K562 (cell line): ENCODE measurements around the gene HEG1. TPM values are rescaled to one million over a fixed set of nuclear protein-coding genes. Genes with fewer than 3 reads are reported as not detected.

ENCODE experiments used
- ATAC-seq: fragments of 200-7000 bp; cut with Tn5 transposase; 3 replicates; pipeline ENCODE4 v1.9.1; 2020; ENCODE audit warnings: moderate library complexity
- BruUV-seq: library from RNA; stranded (reverse); fragments of 400-500 nt; replicated peaks from 2 replicates; lab custom pipeline; 2021; lab: Mats Ljungman, UMichigan
- CTCF ChIA-PET: fragments of 300-600 bp; formaldehyde crosslinking; extraction: SDS; loops from one replicate; lab custom pipeline; 2021; ENCODE audit warnings: low intra/inter-chr PET ratio; lab: Yijun Ruan, JAX
- POLR2A ChIA-PET: fragments of 300-600, 350-650 bp; sonication (Branson Sonifier 250); formaldehyde crosslinking; extraction: SDS; loops from one replicate; lab custom pipeline; 2021; ENCODE audit warnings: antibody characterized with exemption, inconsistent platforms; lab: Yijun Ruan, JAX
- DNase-seq, 4 experiments: peaks; one replicate each; pipeline versions ENCODE4 v3.0.0 to v3.0.0-alpha.2; 2011 to 2018; ENCODE audit warnings: low spot score in 3 of 4, mixed read lengths in 3 of 4; ENCODE audit errors: extremely low read depth in 1 of 4
- FAIRE-seq: peaks from 2 replicates; lab custom pipeline; 2011; peaks lifted over from hg19 to GRCh38; lab: Jason Lieb, UNC
- H2AFZ ChIP-seq: 2 replicates; pipeline ENCODE4 v1.6.0; 2011; ENCODE audit warnings: low read depth, low read length, control low read depth, inconsistent platforms
- H3K27ac ChIP-seq: fragments of 200-600 bp; 3 replicates; pipeline ENCODE4 v1.8.0; 2011; ENCODE audit warnings: low read depth, mild to moderate bottlenecking, control low read depth, inconsistent platforms, low read length, moderate library complexity, mixed read lengths; ENCODE audit errors: extremely low read depth
- H3K27me3 ChIP-seq, 2 experiments: fragments of 300-600 bp in 1 of 2; 2 replicates in 1 of 2; 3 replicates in 1 of 2; pipeline versions ENCODE4 v1.6.0 to v1.8.0; 2011; ENCODE audit warnings: inconsistent platforms in 2 of 2, low read length in 2 of 2, mild to moderate bottlenecking in 1 of 2, mixed read lengths in 1 of 2, moderate library complexity in 1 of 2; ENCODE audit not compliant: control insufficient read depth in 2 of 2, insufficient read depth in 2 of 2
- H3K36me3 ChIP-seq: fragments of 300-600 bp; 3 replicates; pipeline ENCODE4 v1.8.0; 2011; ENCODE audit warnings: mild to moderate bottlenecking, low read length, inconsistent platforms; ENCODE audit not compliant: control insufficient read depth, insufficient read depth
- H3K4me1 ChIP-seq, 2 experiments: fragments of 200-600 bp in 1 of 2; replicated peaks in 1 of 2; 2 replicates in 1 of 2; 3 replicates in 1 of 2; pipeline versions ENCODE4 v1.5.1 to v1.8.0; 2011; ENCODE audit warnings: inconsistent platforms in 2 of 2, low read length in 2 of 2, mild to moderate bottlenecking in 1 of 2, mixed read lengths in 1 of 2, moderate library complexity in 1 of 2; ENCODE audit not compliant: control insufficient read depth in 2 of 2, insufficient read depth in 2 of 2
- H3K4me2 ChIP-seq: 2 replicates; pipeline ENCODE4 v1.6.1; 2011; ENCODE audit warnings: low read length, control low read depth, inconsistent platforms, mixed read lengths; ENCODE audit not compliant: insufficient read depth
- H3K4me3 ChIP-seq: fragments of 200-600 bp; sonication (generic), shearing (Covaris generic); 2 replicates; pipeline ENCODE4 v1.5.1; 2016; ENCODE audit warnings: control low read depth, inconsistent platforms
- H3K79me2 ChIP-seq: fragments of 200-600 bp; 3 replicates; pipeline ENCODE4 v1.8.0; 2011; ENCODE audit warnings: low read length, inconsistent platforms; ENCODE audit not compliant: control insufficient read depth, insufficient read depth
- H3K9ac ChIP-seq, 2 experiments: 2 replicates each; pipeline versions ENCODE4 v1.6.0 to v1.6.1; 2011; ENCODE audit warnings: low read depth in 2 of 2, low read length in 2 of 2, control low read depth in 1 of 2, inconsistent platforms in 1 of 2, mild to moderate bottlenecking in 1 of 2, mixed read lengths in 1 of 2; ENCODE audit not compliant: insufficient read depth in 1 of 2
- H3K9me1 ChIP-seq: one replicate; pipeline ENCODE4 v1.6.0; 2011; ENCODE audit warnings: inconsistent platforms, mild to moderate bottlenecking, low read length, moderate library complexity; ENCODE audit not compliant: control insufficient read depth, insufficient read depth
- H3K9me3 ChIP-seq: replicated peaks from 2 replicates; pipeline ENCODE4 v1.5.1; 2011; ENCODE audit warnings: low read depth, low read length, inconsistent platforms; ENCODE audit not compliant: control insufficient read depth, insufficient read depth
- H4K20me1 ChIP-seq: replicated peaks from 2 replicates; pipeline ENCODE4 v1.6.1; 2011; ENCODE audit warnings: low read length, inconsistent platforms, mixed read lengths; ENCODE audit not compliant: control insufficient read depth, insufficient read depth
- E2F5 ChIP-seq: sonication (generic); formaldehyde crosslinking; IDR thresholded peaks from 2 replicates; pipeline ENCODE4 v1.8.0; 2022; ENCODE audit warnings: mild to moderate bottlenecking, missing genetic modification reagents
- ELF4 ChIP-seq: fragments of 450-650 bp; formaldehyde crosslinking; IDR thresholded peaks from 2 replicates; pipeline ENCODE4 v1.4.0; 2022; ENCODE audit warnings: missing genetic modification characterization
- FOS ChIP-seq: IDR thresholded peaks from 3 replicates; pipeline ENCODE4 v1.6.1; 2011; ENCODE audit not compliant: insufficient read length; ENCODE audit errors: extremely low read depth
- HIVEP1 ChIP-seq: fragments of 250-450 bp; sonication (Bioruptor Pico); IDR thresholded peaks from 2 replicates; pipeline ENCODE4 v1.4.0; 2020; ENCODE audit warnings: mild to moderate bottlenecking
- ID3 ChIP-seq, 2 experiments: fragments of 250-450 bp in 1 of 2; fragments of 450-650 bp in 1 of 2; sonication (Bioruptor Pico) in 1 of 2; IDR thresholded peaks; 2 replicates each; pipeline versions ENCODE4 v1.6.1 to v1.8.0; 2016 to 2021; ENCODE audit warnings: mild to moderate bottlenecking in 2 of 2, moderate library complexity in 2 of 2, missing compliant biosample characterization in 1 of 2, missing genetic modification characterization in 1 of 2
- KAT7 ChIP-seq: sonication (generic); formaldehyde crosslinking; IDR thresholded peaks from 2 replicates; pipeline ENCODE4 v1.8.0; 2022; ENCODE audit warnings: missing genetic modification reagents, mild to moderate bottlenecking, borderline replicate concordance
- MAZ ChIP-seq, 2 experiments: fragments of 450-650 bp in 1 of 2; sonication (generic) in 1 of 2; formaldehyde crosslinking; IDR thresholded peaks in 1 of 2; conservative IDR thresholded peaks in 1 of 2; 2 replicates each; pipeline versions ENCODE4 v1.4.0 to v1.5.0; 2020; ENCODE audit warnings: mild to moderate bottlenecking in 1 of 2, missing genetic modification reagents in 1 of 2
- NBN ChIP-seq: fragments of 450-650 bp; IDR thresholded peaks from 2 replicates; pipeline ENCODE4 v1.6.1; 2016; ENCODE audit warnings: low read depth, mild to moderate bottlenecking
- NUFIP1 ChIP-seq: fragments of 450-650 bp; IDR thresholded peaks from 2 replicates; pipeline ENCODE4 v1.6.1; 2018; ENCODE audit not compliant: partially characterized antibody
- RCOR1 ChIP-seq, 2 experiments: IDR thresholded peaks; 2 replicates each; pipeline ENCODE4 v1.6.1; 2012; ENCODE audit warnings: low read depth in 2 of 2, low read length in 2 of 2, borderline replicate concordance in 1 of 2, improper control_type of control experiment in 1 of 2
- SP1 ChIP-seq: sonication (generic); formaldehyde crosslinking; IDR thresholded peaks from 2 replicates; pipeline ENCODE4 v1.8.1; 2022; ENCODE audit warnings: mild to moderate bottlenecking, missing genetic modification reagents
- SRF ChIP-seq, 2 experiments: fragments of 250-450, 450-650 bp in 1 of 2; sonication (Bioruptor Pico) in 1 of 2; sonication (generic) in 1 of 2; formaldehyde crosslinking; IDR thresholded peaks; 2 replicates each; pipeline versions ENCODE4 v1.5.0 to v1.5.1; 2020 to 2022; ENCODE audit warnings: mild to moderate bottlenecking in 1 of 2, missing genetic modification reagents in 1 of 2
- TAF9B ChIP-seq: fragments of 450-650 bp; IDR thresholded peaks from 2 replicates; pipeline ENCODE4 v1.6.1; 2018; ENCODE audit warnings: mild to moderate bottlenecking; ENCODE audit not compliant: partially characterized antibody
- ZBTB12 ChIP-seq: fragments of 250-450 bp; sonication (Bioruptor Pico); IDR thresholded peaks from 2 replicates; pipeline ENCODE4 v1.4.0; 2020
- ZNF584 ChIP-seq: fragments of 200-800 bp; sonication (Bioruptor generic); IDR thresholded peaks from 2 replicates; pipeline ENCODE4 v1.6.1; 2016; ENCODE audit warnings: low read depth, mild to moderate bottlenecking, missing genetic modification characterization, missing compliant biosample characterization
- ZNF696 ChIP-seq: fragments of 250-450 bp; sonication (Bioruptor Pico); conservative IDR thresholded peaks from 2 replicates; pipeline ENCODE4 v1.4.0; 2020; ENCODE audit warnings: mild to moderate bottlenecking, moderate library complexity
- ZZZ3 ChIP-seq: fragments of 450-650 bp; IDR thresholded peaks from 2 replicates; pipeline ENCODE4 v1.6.1; 2016; ENCODE audit warnings: antibody characterized with exemption, mild to moderate bottlenecking, moderate library complexity
- WGBS: fragments of 100-300 bp; shearing (Covaris generic); methylation state at CpG from one replicate; pipeline ENCODE4 v1.1.6; 2016; ENCODE audit warnings: low coverage, mixed read lengths; ENCODE audit not compliant: insufficient coverage; ENCODE audit errors: missing lambda C conversion rate; 5-methylcytosine and 5-hydroxymethylcytosine counted together
- in situ Hi-C: fragments of 300-500 bp; cut with MboI; formaldehyde crosslinking; loops from 4 replicates; pipeline ENCODE4 v1.15.0; 2018; ENCODE audit warnings: inconsistent platforms, mixed read lengths
- intact Hi-C: fragments of 100-400 bp; cut with micrococcal nuclease; formaldehyde crosslinking; loops from 2 replicates; pipeline ENCODE4 v1.14.2; 2022
- polyA plus RNA-seq, 8 experiments: library from polyadenylated mRNA; depleted of rRNA in 4 of 8; stranded (reverse) in 5 of 8; unstranded in 3 of 8; fragments of >200 nt; fragmentation: Nextera tagmentation in 2 of 8; fragmentation: Illumina TruSeq in 1 of 8; extraction: Ambion mirVana in 2 of 8; extraction: Trizol in 1 of 8; gene quantifications; 2 replicates each; pipeline versions ENCODE4 v1.2.1 to v1.2.3, GENCODE V29; 2011 to 2014; ENCODE audit warnings: inconsistent platforms in 1 of 8, missing spikeins in 1 of 8
- total RNA-seq, 7 experiments: library from RNA; depleted of rRNA in 6 of 7; stranded (reverse); fragments of >200 nt in 6 of 7; fragmentation: Illumina TruSeq in 2 of 7; extraction: Trizol in 2 of 7; gene quantifications; 2 replicates each; pipeline versions ENCODE4 v1.2.1 to v1.2.3, GENCODE V29; 2011 to 2021; ENCODE audit warnings: low replicate concordance in 1 of 7
- TF ChIP-seq, protein P1 (sequence below): sonication (generic); formaldehyde crosslinking; IDR thresholded peaks from 2 replicates; pipeline ENCODE4 v1.9.0; 2022; ENCODE audit warnings: mild to moderate bottlenecking, missing genetic modification reagents

The HEG1 gene
- total and polyA plus RNA-seq, 9 of the 15 experiments (the other 6 are each of a cell fraction or from before 2014, with no cell fraction given) = 0.24 TPM; not detected in 8

GRCh38 chr3:125073390-125073905 lies 17.7 kb upstream of the HEG1 start:
- H3K27ac ChIP-seq = no peak overlapping the region
- no peaks in the 10 kb centered on the region for H3K9me1 ChIP-seq
- ATAC-seq (no peak), FAIRE-seq (no peak), DNase-seq (no peak)
- intact Hi-C loops (no loop called here), in situ Hi-C loops (no loop called here)
- H3K9ac ChIP-seq = no peak overlapping the region
- no peaks in the 10 kb centered on the region for H3K79me2 ChIP-seq
- H3K27me3 ChIP-seq = peaks cover 0 to 10% of the 10 kb centered on the region in 2 experiments; a peak in 2 of 5 replicates
- POLR2A ChIA-PET = no interaction called here
- H3K36me3 ChIP-seq = no peaks in the 10 kb centered on the region
- no peak overlapping the region for H3K4me3 ChIP-seq
- TF ChIP-seq SP1 (CRISPR knock-in tag) = no peak
- no peak for TF ChIP-seq ZNF696 (CRISPR knock-in tag)
- TF ChIP-seq, protein P1, sequence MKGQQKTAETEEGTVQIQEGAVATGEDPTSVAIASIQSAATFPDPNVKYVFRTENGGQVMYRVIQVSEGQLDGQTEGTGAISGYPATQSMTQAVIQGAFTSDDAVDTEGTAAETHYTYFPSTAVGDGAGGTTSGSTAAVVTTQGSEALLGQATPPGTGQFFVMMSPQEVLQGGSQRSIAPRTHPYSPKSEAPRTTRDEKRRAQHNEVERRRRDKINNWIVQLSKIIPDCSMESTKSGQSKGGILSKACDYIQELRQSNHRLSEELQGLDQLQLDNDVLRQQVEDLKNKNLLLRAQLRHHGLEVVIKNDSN (CRISPR knock-in tag) = no peak
- TF ChIP-seq NBN = no peak
- no peak for TF ChIP-seq TAF9B
- no peak for TF ChIP-seq FOS
- no peak for TF ChIP-seq ZZZ3
- no peak for TF ChIP-seq KAT7 (CRISPR knock-in tag)
- TF ChIP-seq ZBTB12 = no peak
- no peak for TF ChIP-seq HIVEP1 (CRISPR knock-in tag)
- no peak for TF ChIP-seq E2F5 (CRISPR knock-in tag)
- no peak for TF ChIP-seq MAZ (CRISPR knock-in tag; conservative IDR thresholded peaks at IDR 0.05 in 1 of 2, IDR thresholded peaks at IDR 0.05 in 1 of 2)
- no peak for TF ChIP-seq SRF (CRISPR knock-in tag; IDR thresholded peaks at IDR 0.05)
- TF ChIP-seq NUFIP1 = no peak
- no peak for TF ChIP-seq RCOR1 (IDR thresholded peaks at IDR 0.05; ENCODE audit: borderline replicate concordance in 1 of 2, low read depth in 2 of 2, low read length in 2 of 2)
- no peak for TF ChIP-seq ELF4
- no peak for TF ChIP-seq ZNF584 (CRISPR knock-in tag)
- TF ChIP-seq ID3 (CRISPR knock-in tag; IDR thresholded peaks at IDR 0.05) = no peak
- no peak for TF ChIP-seq ID3 (tag; IDR thresholded peaks at IDR 0.05)
- H3K9me3 ChIP-seq = no peaks in the 10 kb centered on the region
- H4K20me1 ChIP-seq = no peaks in the 10 kb centered on the region
- H3K4me2 ChIP-seq = no peak overlapping the region
- CTCF ChIA-PET = no interaction called here
- 0% methylated on average over 4 of the region's 7 CpGs for WGBS
- no TSS peak for BruUV-seq
- H2AFZ ChIP-seq = no peak overlapping the region
- no peaks in the 10 kb centered on the region for H3K4me1 ChIP-seq
